DND-41 (cell line): Measurements from ENCODE around the gene APOD.

Experiments
- ATAC-seq: fragments of 200-7000 bp; cut with Tn5 transposase; 3 replicates; pipeline ENCODE4 v1.9.1; 2021; ENCODE audit warnings: low read depth; ENCODE audit not compliant: insufficient read depth
- DNase-seq: peaks from one replicate; pipeline ENCODE4 v3.0.0-alpha.2; 2020
- H2AFZ ChIP-seq: 2 replicates; pipeline ENCODE4 v1.6.0; 2012; ENCODE audit warnings: low read depth, low read length
- H3K27ac ChIP-seq: 2 replicates; pipeline ENCODE4 v1.5.1; 2012; ENCODE audit warnings: low read length, inconsistent platforms
- H3K27me3 ChIP-seq: fragments of 200-600 bp; sonication (generic); 2 replicates; pipeline ENCODE4 v1.6.0; 2012; ENCODE audit warnings: low read length, mild to moderate bottlenecking, inconsistent platforms; ENCODE audit not compliant: insufficient read depth, poor library complexity
- H3K36me3 ChIP-seq: 2 replicates; pipeline ENCODE4 v1.5.1; 2012; ENCODE audit warnings: low read length, inconsistent platforms; ENCODE audit not compliant: insufficient read depth
- H3K4me1 ChIP-seq: 2 replicates; pipeline ENCODE4 v1.5.1; 2012; ENCODE audit warnings: mild to moderate bottlenecking, low read length; ENCODE audit not compliant: insufficient read depth
- H3K4me2 ChIP-seq: 2 replicates; pipeline ENCODE4 v1.6.0; 2012; ENCODE audit warnings: mild to moderate bottlenecking, moderate library complexity, low read length, inconsistent platforms; ENCODE audit not compliant: insufficient read depth
- H3K4me3 ChIP-seq, 2 experiments: fragments of 200-600 bp in 1 of 2; shearing (Covaris generic) in 1 of 2; 2 replicates each; pipeline ENCODE4 v1.5.1; 2012 to 2016; ENCODE audit warnings: inconsistent platforms in 2 of 2, low read length in 2 of 2, mild to moderate bottlenecking in 2 of 2, low read depth in 1 of 2, moderate library complexity in 1 of 2
- H3K79me2 ChIP-seq: 2 replicates; pipeline ENCODE4 v1.6.0; 2012; ENCODE audit warnings: low read length, inconsistent platforms; ENCODE audit not compliant: insufficient read depth
- H3K9ac ChIP-seq: 2 replicates; pipeline ENCODE4 v1.6.0; 2012; ENCODE audit warnings: low read depth, mild to moderate bottlenecking, inconsistent platforms, low read length, moderate library complexity
- H3K9me3 ChIP-seq: 2 replicates; pipeline ENCODE4 v1.5.1; 2012; ENCODE audit warnings: low read length, moderate library complexity, mild to moderate bottlenecking, inconsistent platforms; ENCODE audit not compliant: insufficient read depth, severe bottlenecking
- H4K20me1 ChIP-seq: 2 replicates; pipeline ENCODE4 v1.6.0; 2012; ENCODE audit warnings: low read length; ENCODE audit not compliant: insufficient read depth
- CTCF ChIP-seq: IDR thresholded peaks from 2 replicates; pipeline ENCODE4 v1.5.1; 2012; ENCODE audit warnings: borderline replicate concordance, low read length, moderate library complexity, mild to moderate bottlenecking; ENCODE audit not compliant: poor library complexity, severe bottlenecking; ENCODE audit errors: extremely low read depth
- EZH2 ChIP-seq: IDR thresholded peaks from 3 replicates; pipeline ENCODE4 v1.6.1; 2012; ENCODE audit warnings: borderline replicate concordance, low read depth, mild to moderate bottlenecking, moderate library complexity, low read length, inconsistent platforms; ENCODE audit not compliant: severe bottlenecking

The APOD gene

GRCh38 chr3:195540511-195540910 is 43.2 kb downstream of the APOD start:
- H3K4me1 ChIP-seq, result peaks cover 58% of the 10 kb centered on the region
- no peak for DNase-seq
- no peak for ATAC-seq

GRCh38 chr3:195540027-195540426 is 43.7 kb downstream of the APOD start:
- H3K36me3 ChIP-seq, result peaks cover 5% of the 10 kb centered on the region
- no peak for TF ChIP-seq EZH2
- no peak for TF ChIP-seq CTCF
- DNase-seq (no peak), ATAC-seq (no peak)
- H3K27ac ChIP-seq, result no peak overlapping the region
- no peaks in the 10 kb centered on the region for H3K27me3 ChIP-seq
- peak overlapping the region; percentile 88 for H3K4me2 ChIP-seq
- peak overlapping the region in 1 of 2 experiments; percentile 29; a peak in 1 of 4 replicates for H3K4me3 ChIP-seq
- no peaks in the 10 kb centered on the region for H3K9me3 ChIP-seq
- peaks cover 54% of the 10 kb centered on the region for H3K4me1 ChIP-seq
- peaks cover 55% of the 10 kb centered on the region for H4K20me1 ChIP-seq
- no peak overlapping the region for H2AFZ ChIP-seq
- H3K9ac ChIP-seq, result no peak overlapping the region
- H3K79me2 ChIP-seq, result peaks cover 81% of the 10 kb centered on the region

More at GRCh38 chr3:195540511-195540910, 43.2 kb downstream of the APOD start:
- H4K20me1 ChIP-seq, result peaks cover 50% of the 10 kb centered on the region
- peaks cover 4% of the 10 kb centered on the region for H3K36me3 ChIP-seq
- H3K9ac ChIP-seq, result 0 out of 2 replicates have a peak overlapping the region, but pooled peaks have one; percentile 90
- H3K9me3 ChIP-seq, result no peaks in the 10 kb centered on the region
- H2AFZ ChIP-seq, result no peak overlapping the region
- no peaks in the 10 kb centered on the region for H3K27me3 ChIP-seq
- H3K4me2 ChIP-seq, result peak overlapping the region; percentile 88
- TF ChIP-seq EZH2, result no peak
- TF ChIP-seq CTCF, result no peak
- H3K4me3 ChIP-seq, result no peak overlapping the region
- H3K79me2 ChIP-seq, result peaks cover 76% of the 10 kb centered on the region
- no peak overlapping the region for H3K27ac ChIP-seq

GRCh38 chr3:195539479-195539878 is 44.3 kb downstream of the APOD start:
- 0 out of 4 replicates have a peak overlapping the region, but pooled peaks of 1 of the 2 experiments have one; percentile 8 for H3K4me3 ChIP-seq
- H3K9me3 ChIP-seq, result no peaks in the 10 kb centered on the region
- peak overlapping the region; percentile 88 for H3K4me2 ChIP-seq
- no peak overlapping the region for H2AFZ ChIP-seq
- DNase-seq, result no peak
- H4K20me1 ChIP-seq, result peaks cover 60% of the 10 kb centered on the region
- peaks cover 10% of the 10 kb centered on the region for H3K36me3 ChIP-seq
- TF ChIP-seq EZH2 (no peak), CTCF (no peak)
- peaks cover 86% of the 10 kb centered on the region for H3K79me2 ChIP-seq
- ATAC-seq, result no peak
- no peak overlapping the region for H3K27ac ChIP-seq
- H3K27me3 ChIP-seq, result no peaks in the 10 kb centered on the region
- peaks cover 48% of the 10 kb centered on the region for H3K4me1 ChIP-seq
- H3K9ac ChIP-seq, result no peak overlapping the region
